HG02943 (cell line): ENCODE data around the gene CD300H.

Experiments
- ATAC-seq: cut with Tn5 transposase; IDR thresholded peaks from one replicate; pipeline ENCODE4 v1.9.1; 2021; ENCODE audit warnings: mild to moderate bottlenecking, low read depth, moderate library complexity; ENCODE audit not compliant: unreplicated experiment

CD300H gene

GRCh38 chr17:74512036-74512435, 55.3 kb downstream of the CD300H start:
- no peak for ATAC-seq
